ENCODE data around the gene B3GNT4. TPM values are rescaled to one million over a fixed set of nuclear protein-coding genes. Genes with fewer than 3 reads are reported as not detected.
A peak's percentile ranks its signal among the peaks of the same experiment; 100 is the strongest.

The B3GNT4 gene
- total RNA-seq, 4 donors from 2014 or later, result 3.3 to 12.9 (median 5.6) TPM

GRCh38 chr12:122183588-122183940, 19.9 kb upstream of the B3GNT4 start:
- peaks cover 10% of the 10 kb centered on the region for H3K4me1 ChIP-seq
- peak overlapping the region; percentile 54 for H3K4me3 ChIP-seq
- no peak for TF ChIP-seq EP300 (IDR thresholded peaks at IDR 0.05)
- no peak for TF ChIP-seq POLR2A (IDR thresholded peaks at IDR 0.05)
- TF ChIP-seq CTCF (IDR thresholded peaks at IDR 0.05), result no peak
- TF ChIP-seq POLR2AphosphoS5 (IDR thresholded peaks at IDR 0.05), result no peak

GRCh38 chr12:122184517-122184916, 19.0 kb upstream of the B3GNT4 start:
- peaks cover 10% of the 10 kb centered on the region for H3K4me1 ChIP-seq
- H3K9me3 ChIP-seq, result no peaks in the 10 kb centered on the region
- DNase-seq (ENCODE audit: low spot score in 2 of 2), result no peak
- H3K36me3 ChIP-seq, result no peaks in the 10 kb centered on the region
- TF ChIP-seq CTCF (IDR thresholded peaks at IDR 0.05) (no peak), POLR2A (IDR thresholded peaks at IDR 0.05) (no peak), POLR2AphosphoS5 (IDR thresholded peaks at IDR 0.05) (no peak), EP300 (IDR thresholded peaks at IDR 0.05) (no peak)
- H3K27ac ChIP-seq, result no peak overlapping the region
- no peak overlapping the region for H3K4me3 ChIP-seq
- 84% methylated on average over 16 of the region's 18 CpGs for WGBS
- peaks cover 7% of the 10 kb centered on the region for H3K27me3 ChIP-seq

More at GRCh38 chr12:122183588-122183940, 19.9 kb upstream of the B3GNT4 start:
- no peak overlapping the region for H3K27ac ChIP-seq
- no peak for DNase-seq (ENCODE audit: low spot score in 2 of 2)
- no peaks in the 10 kb centered on the region for H3K9me3 ChIP-seq
- WGBS, result 87% methylated on average over 8 of the region's 10 CpGs
- no peaks in the 10 kb centered on the region for H3K36me3 ChIP-seq
- H3K27me3 ChIP-seq, result peaks cover 4% of the 10 kb centered on the region

- H3K4me3 ChIP-seq, result no peak overlapping the region
- peaks cover 7% of the 10 kb centered on the region for H3K27me3 ChIP-seq
- no peak overlapping the region for H3K27ac ChIP-seq
- no peaks in the 10 kb centered on the region for H3K36me3 ChIP-seq
- peaks cover 10% of the 10 kb centered on the region for H3K4me1 ChIP-seq
- no peak for DNase-seq (ENCODE audit: low spot score in 2 of 2)
- 99% methylated on average over 7 of the region's 7 CpGs for WGBS
- TF ChIP-seq POLR2AphosphoS5 (IDR thresholded peaks at IDR 0.05), result no peak
- TF ChIP-seq CTCF (IDR thresholded peaks at IDR 0.05), result no peak
- TF ChIP-seq POLR2A (IDR thresholded peaks at IDR 0.05), result no peak
- TF ChIP-seq EP300 (IDR thresholded peaks at IDR 0.05), result no peak
- no peaks in the 10 kb centered on the region for H3K9me3 ChIP-seq
Observed at GRCh38 chr12:122185079-122185478, 18.4 kb upstream of the B3GNT4 start.

- Histone ChIP-seq H3K27ac (no peak overlapping the region), H3K9me3 (no peaks in the 10 kb centered on the region), H3K36me3 (no peaks in the 10 kb centered on the region), H3K4me1 (peaks cover 10% of the 10 kb centered on the region), H3K27me3 (peaks cover 7% of the 10 kb centered on the region), H3K4me3 (no peak overlapping the region)
- no peak for DNase-seq (ENCODE audit: low spot score in 2 of 2)
- 91% methylated on average over 10 of the region's 10 CpGs for WGBS
- TF ChIP-seq POLR2A (IDR thresholded peaks at IDR 0.05), result no peak
- TF ChIP-seq EP300 (IDR thresholded peaks at IDR 0.05), result no peak
- TF ChIP-seq CTCF (IDR thresholded peaks at IDR 0.05), result no peak
- TF ChIP-seq POLR2AphosphoS5 (IDR thresholded peaks at IDR 0.05), result no peak
Observed at GRCh38 chr12:122185494-122186082, 17.9 kb upstream of the B3GNT4 start.

- peaks cover 10% of the 10 kb centered on the region for H3K27me3 ChIP-seq
- DNase-seq (ENCODE audit: low spot score in 2 of 2), result no peak
- TF ChIP-seq EP300 (IDR thresholded peaks at IDR 0.05), result no peak
- no peak for TF ChIP-seq POLR2A (IDR thresholded peaks at IDR 0.05)
- no peak for TF ChIP-seq CTCF (IDR thresholded peaks at IDR 0.05)
- TF ChIP-seq POLR2AphosphoS5 (IDR thresholded peaks at IDR 0.05), result no peak
- H3K36me3 ChIP-seq, result no peaks in the 10 kb centered on the region
- H3K27ac ChIP-seq, result no peak overlapping the region
- H3K4me3 ChIP-seq, result no peak overlapping the region
- 55% methylated on average over 10 of the region's 12 CpGs for WGBS
- H3K9me3 ChIP-seq, result no peaks in the 10 kb centered on the region
- peaks cover 10% of the 10 kb centered on the region for H3K4me1 ChIP-seq
Observed at GRCh38 chr12:122187466-122187865, 16.0 kb upstream of the B3GNT4 start.

Measured in suprapubic skin (tissue), 4 donors.